Breast epithelium (tissue), 4 donors: ENCODE measurements around the gene HSP90B1. TPM values are rescaled to one million over a fixed set of nuclear protein-coding genes. Genes with fewer than 3 reads are reported as not detected.
A peak's percentile ranks its signal among the peaks of the same experiment; 100 is the strongest.

Experiments used
- DNase-seq, 2 donors: peaks; one replicate each; pipeline ENCODE4 v3.0.0-alpha.2; 2019; ENCODE audit warnings: low spot score in 2 of 2
- H3K27ac ChIP-seq, 2 donors: fragments of 200-600 bp; sonication (generic) in 1 of 2; one replicate each; pipeline ENCODE4 v1.5.1; 2016 to 2019; ENCODE audit warnings: mild to moderate bottlenecking in 1 of 2
- H3K27me3 ChIP-seq, 2 donors: fragments of 200-600 bp; sonication (generic) in 1 of 2; one replicate each; pipeline versions ENCODE4 v1.5.1 to v1.6.0; 2017 to 2019; ENCODE audit warnings: control low read depth in 1 of 2, mild to moderate bottlenecking in 1 of 2
- H3K36me3 ChIP-seq: fragments of 200-600 bp; one replicate; pipeline ENCODE4 v1.5.1; 2019
- H3K4me1 ChIP-seq, 2 donors: fragments of 200-600 bp; sonication (generic); one replicate each; pipeline ENCODE4 v1.5.1; 2016 to 2019; ENCODE audit warnings: control low read depth in 1 of 2
- H3K4me3 ChIP-seq, 3 donors: fragments of 200-600 bp; sonication (generic); 1 replicate in 2 of 3; 2 replicates in 1 of 3; pipeline ENCODE4 v1.5.1; 2016 to 2019; ENCODE audit warnings: mild to moderate bottlenecking in 3 of 3, moderate library complexity in 2 of 3
- H3K9me3 ChIP-seq, 2 donors: fragments of 200-600 bp; sonication (generic) in 1 of 2; one replicate each; pipeline ENCODE4 v1.5.1; 2016 to 2019; ENCODE audit warnings: control low read depth in 1 of 2
- POLR2A ChIP-seq: fragments of 450-650 bp; IDR thresholded peaks from one replicate; pipeline ENCODE4 v1.6.1; 2016; ENCODE audit warnings: antibody characterized with exemption, mild to moderate bottlenecking, moderate library complexity
- POLR2AphosphoS5 ChIP-seq, 3 donors: sonication (generic); formaldehyde crosslinking; IDR thresholded peaks; one replicate each; pipeline ENCODE4 v1.6.1; 2017; ENCODE audit warnings: antibody characterized with exemption in 3 of 3
- intact Hi-C: fragments of 100-400 bp; cut with DNase I; formaldehyde crosslinking; loops from one replicate; pipeline ENCODE4 v1.15.1; 2023; ENCODE audit warnings: low total_unique reads
- total RNA-seq, 3 donors: library from RNA; depleted of rRNA; stranded (reverse); fragments of >200 nt; gene quantifications; one replicate each; pipeline ENCODE4 v1.1.0, GENCODE V29; 2016
- TF ChIP-seq, protein P1 (sequence below), 3 donors: fragments of 450-650 bp; IDR thresholded peaks; one replicate each; pipeline ENCODE4 v1.5.1; 2016 to 2017; ENCODE audit warnings: antibody characterized with exemption in 3 of 3, mild to moderate bottlenecking in 3 of 3, moderate library complexity in 3 of 3

Gene HSP90B1
- total RNA-seq, 3 donors from 2014 or later: 341 to 456 (median 362) TPM

DNA sequence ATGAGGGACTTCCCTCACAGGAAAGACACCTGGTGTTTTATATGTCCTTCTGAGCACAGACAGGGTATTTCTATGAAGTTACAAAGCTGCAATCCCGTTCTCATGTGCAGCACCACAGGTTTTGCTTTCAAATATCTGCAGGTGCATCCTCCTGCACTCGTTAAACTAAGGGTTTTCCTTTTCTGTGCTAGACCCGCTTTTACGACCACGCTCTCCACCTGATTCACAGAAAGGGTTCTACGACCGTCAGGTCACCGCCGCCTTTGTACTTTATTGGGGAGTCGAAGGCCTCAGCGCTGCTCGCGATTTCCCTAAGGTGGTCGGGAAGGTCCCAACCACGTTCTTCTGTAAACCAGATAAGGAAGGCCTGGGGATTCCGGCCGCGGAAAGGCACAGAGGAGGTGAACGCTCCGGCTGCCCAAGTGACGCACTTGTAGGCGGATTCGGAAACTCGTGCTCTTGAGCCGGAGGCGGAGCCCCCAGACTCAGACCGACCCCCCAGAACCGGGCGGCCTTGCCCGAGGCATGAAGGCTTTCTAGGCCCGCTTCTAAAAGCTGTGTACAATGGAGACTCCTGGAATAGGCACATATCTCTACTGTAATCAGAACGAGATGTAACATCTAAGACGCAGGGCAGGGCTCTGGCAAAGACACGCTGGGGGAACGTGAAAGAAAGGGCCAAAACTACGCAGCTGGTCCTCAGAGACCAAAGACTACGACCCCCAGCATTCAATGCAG is 995 bp upstream of the HSP90B1 start:
- peak overlapping the region; percentile 72 to 87 (median 75) for H3K4me3 ChIP-seq
- TF ChIP-seq POLR2AphosphoS5 (IDR thresholded peaks at IDR 0.05): peak; percentile 50 to 86 (median 72)
- TF ChIP-seq, protein P1, sequence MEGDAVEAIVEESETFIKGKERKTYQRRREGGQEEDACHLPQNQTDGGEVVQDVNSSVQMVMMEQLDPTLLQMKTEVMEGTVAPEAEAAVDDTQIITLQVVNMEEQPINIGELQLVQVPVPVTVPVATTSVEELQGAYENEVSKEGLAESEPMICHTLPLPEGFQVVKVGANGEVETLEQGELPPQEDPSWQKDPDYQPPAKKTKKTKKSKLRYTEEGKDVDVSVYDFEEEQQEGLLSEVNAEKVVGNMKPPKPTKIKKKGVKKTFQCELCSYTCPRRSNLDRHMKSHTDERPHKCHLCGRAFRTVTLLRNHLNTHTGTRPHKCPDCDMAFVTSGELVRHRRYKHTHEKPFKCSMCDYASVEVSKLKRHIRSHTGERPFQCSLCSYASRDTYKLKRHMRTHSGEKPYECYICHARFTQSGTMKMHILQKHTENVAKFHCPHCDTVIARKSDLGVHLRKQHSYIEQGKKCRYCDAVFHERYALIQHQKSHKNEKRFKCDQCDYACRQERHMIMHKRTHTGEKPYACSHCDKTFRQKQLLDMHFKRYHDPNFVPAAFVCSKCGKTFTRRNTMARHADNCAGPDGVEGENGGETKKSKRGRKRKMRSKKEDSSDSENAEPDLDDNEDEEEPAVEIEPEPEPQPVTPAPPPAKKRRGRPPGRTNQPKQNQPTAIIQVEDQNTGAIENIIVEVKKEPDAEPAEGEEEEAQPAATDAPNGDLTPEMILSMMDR (IDR thresholded peaks at IDR 0.05): no peak
- TF ChIP-seq POLR2A: peak; percentile 53
- H3K36me3 ChIP-seq: no peaks in the 10 kb centered on the region
- intact Hi-C loops: no loop called here
- H3K27me3 ChIP-seq: no peaks in the 10 kb centered on the region
- H3K27ac ChIP-seq: peak overlapping the region; percentile 95 to 96
- H3K9me3 ChIP-seq: no peaks in the 10 kb centered on the region
- DNase-seq: peak; percentile 65 to 76
- H3K4me1 ChIP-seq: peaks cover 7 to 8% of the 10 kb centered on the region in 2 donors

DNA sequence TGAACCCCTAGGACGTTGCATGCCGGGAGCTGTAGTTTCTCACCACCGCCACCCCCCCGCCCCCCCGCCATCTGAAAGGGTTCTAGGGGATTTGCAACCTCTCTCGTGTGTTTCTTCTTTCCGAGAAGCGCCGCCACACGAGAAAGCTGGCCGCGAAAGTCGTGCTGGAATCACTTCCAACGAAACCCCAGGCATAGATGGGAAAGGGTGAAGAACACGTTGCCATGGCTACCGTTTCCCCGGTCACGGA is 501 bp upstream of the HSP90B1 start:
- peak in 1 of 3 donors; percentile 12 for TF ChIP-seq POLR2AphosphoS5 (IDR thresholded peaks at IDR 0.05)
- TF ChIP-seq, protein P1 (IDR thresholded peaks at IDR 0.05): no peak
- no peak for DNase-seq
- intact Hi-C loops: loop anchor here (2.0 kb wide), 1 partner anchor 35 kb away; the partner anchor contains the start of gene TDG
- Histone ChIP-seq H3K9me3 (no peaks in the 10 kb centered on the region), H3K27ac (peak overlapping the region; percentile 95 to 96), H3K36me3 (no peaks in the 10 kb centered on the region), H3K4me3 (peak overlapping the region; percentile 72 to 87 (median 75)), H3K4me1 (peaks cover 7 to 8% of the 10 kb centered on the region in 2 donors), H3K27me3 (no peaks in the 10 kb centered on the region)

DNA sequence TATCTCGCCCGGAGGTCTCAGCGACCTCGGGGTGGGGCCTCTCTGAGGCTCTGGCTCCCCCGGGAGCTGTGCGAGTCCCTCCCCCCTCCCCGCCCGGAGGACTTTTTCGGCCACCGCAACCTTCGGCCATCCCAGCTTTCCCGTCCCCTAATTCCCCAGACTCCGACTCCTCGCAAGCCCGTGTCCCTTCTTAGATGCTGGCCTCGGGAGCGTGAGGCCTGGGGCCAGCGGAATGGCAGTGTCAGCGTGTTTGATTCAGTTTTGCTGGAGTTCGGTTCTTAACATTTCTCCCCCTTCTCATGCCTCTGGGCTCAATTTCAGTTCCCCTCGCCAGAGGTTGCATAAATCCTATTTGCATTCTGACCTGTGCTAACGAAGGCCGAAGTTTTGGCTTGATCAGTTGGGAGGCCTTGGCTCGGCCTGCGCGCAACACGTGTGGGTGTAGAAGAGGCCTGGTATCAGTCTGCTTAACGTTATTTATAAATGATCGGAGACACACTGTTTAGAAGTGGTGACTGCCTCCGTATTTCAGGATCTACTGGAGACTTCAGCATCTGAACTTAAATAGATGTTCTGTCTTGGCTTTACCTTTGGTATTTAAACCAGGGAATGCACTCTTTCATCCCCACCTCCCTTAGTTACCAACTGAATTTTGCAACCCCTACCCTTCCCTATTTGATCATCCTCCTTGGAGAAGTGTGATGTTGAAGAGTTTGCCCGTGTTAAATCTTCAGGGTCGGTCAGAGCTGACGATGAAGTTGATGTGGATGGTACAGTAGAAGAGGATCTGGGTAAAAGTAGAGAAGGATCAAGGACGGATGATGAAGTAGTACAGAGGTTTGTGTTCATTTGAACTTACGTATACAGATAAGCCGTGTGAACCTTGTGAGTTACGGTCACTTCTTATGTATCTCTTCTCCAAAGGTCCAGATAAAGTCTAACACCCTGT is 851 bp downstream of the HSP90B1 start:
- Histone ChIP-seq H3K36me3 (no peaks in the 10 kb centered on the region), H3K9me3 (no peaks in the 10 kb centered on the region), H3K4me3 (peak overlapping the region; percentile 72 to 87 (median 84)), H3K27me3 (no peaks in the 10 kb centered on the region), H3K4me1 (peaks cover 7 to 8% of the 10 kb centered on the region in 2 donors), H3K27ac (peak overlapping the region; percentile 92 to 95)
- intact Hi-C loops: loop anchor here (2.0 kb wide), 1 partner anchor 34 kb away; the partner anchor contains the start of gene TDG
- peak in 1 of 2 donors; percentile 34 for DNase-seq
- TF ChIP-seq POLR2A: no peak
- TF ChIP-seq, protein P1 (IDR thresholded peaks at IDR 0.05): no peak
- TF ChIP-seq POLR2AphosphoS5 (IDR thresholded peaks at IDR 0.05): peak in 1 of 3 donors; percentile 30

DNA sequence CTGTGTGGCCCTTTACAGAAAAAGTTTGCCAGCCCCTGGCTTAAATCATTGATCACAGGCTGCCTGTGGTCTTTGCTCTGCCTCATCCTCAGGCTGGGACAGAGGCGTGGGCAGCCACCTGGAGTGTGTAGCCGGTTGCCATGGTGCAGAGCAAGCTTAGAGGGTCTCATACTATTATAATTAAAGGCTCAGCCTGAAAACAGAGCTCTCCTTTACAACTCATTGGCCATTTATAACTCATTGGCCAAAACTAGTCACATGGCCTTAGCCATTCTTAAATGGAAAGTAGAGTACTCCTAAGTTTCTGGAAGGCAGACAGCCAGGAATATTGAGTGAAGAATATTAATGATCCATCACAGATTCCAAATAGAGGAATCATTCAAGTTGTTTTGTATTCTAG is 3.0 kb downstream of the HSP90B1 start:
- Histone ChIP-seq H3K27ac (peak overlapping the region in 1 of 2 donors; percentile 37), H3K4me3 (peak overlapping the region in 1 of 3 donors; percentile 84), H3K27me3 (no peaks in the 10 kb centered on the region), H3K4me1 (peaks cover 7 to 8% of the 10 kb centered on the region in 2 donors), H3K9me3 (no peaks in the 10 kb centered on the region), H3K36me3 (no peaks in the 10 kb centered on the region)
- intact Hi-C loops: no loop called here
- TF ChIP-seq, protein P1 (IDR thresholded peaks at IDR 0.05): no peak
- TF ChIP-seq POLR2AphosphoS5 (IDR thresholded peaks at IDR 0.05) (no peak), POLR2A (no peak)
- DNase-seq: no peak
